ENCODE data around the gene SLFN14.

The SLFN14 gene

GRCh38 chr17:35554668-35555067, 6.0 kb downstream of the SLFN14 start:
- Histone ChIP-seq H3K27ac (no peak overlapping the region), H3K4me2 (ENCODE audit: low read length) (no peak overlapping the region), H3K36me3 (ENCODE audit: control insufficient read depth, insufficient read depth, low read length) (no peaks in the 10 kb centered on the region), H3K4me1 (no peaks in the 10 kb centered on the region), H3K79me2 (no peaks in the 10 kb centered on the region), H3K4me3 (ENCODE audit: low read depth, low read length) (no peak overlapping the region), H3K9ac (no peak overlapping the region), H3K9me3 (ENCODE audit: control insufficient read depth, low read length) (no peaks in the 10 kb centered on the region), H2AFZ (no peak overlapping the region), H3K27me3 (ENCODE audit: control insufficient read depth, insufficient read depth, low read length) (no peaks in the 10 kb centered on the region)
- TF ChIP-seq, protein P1, sequence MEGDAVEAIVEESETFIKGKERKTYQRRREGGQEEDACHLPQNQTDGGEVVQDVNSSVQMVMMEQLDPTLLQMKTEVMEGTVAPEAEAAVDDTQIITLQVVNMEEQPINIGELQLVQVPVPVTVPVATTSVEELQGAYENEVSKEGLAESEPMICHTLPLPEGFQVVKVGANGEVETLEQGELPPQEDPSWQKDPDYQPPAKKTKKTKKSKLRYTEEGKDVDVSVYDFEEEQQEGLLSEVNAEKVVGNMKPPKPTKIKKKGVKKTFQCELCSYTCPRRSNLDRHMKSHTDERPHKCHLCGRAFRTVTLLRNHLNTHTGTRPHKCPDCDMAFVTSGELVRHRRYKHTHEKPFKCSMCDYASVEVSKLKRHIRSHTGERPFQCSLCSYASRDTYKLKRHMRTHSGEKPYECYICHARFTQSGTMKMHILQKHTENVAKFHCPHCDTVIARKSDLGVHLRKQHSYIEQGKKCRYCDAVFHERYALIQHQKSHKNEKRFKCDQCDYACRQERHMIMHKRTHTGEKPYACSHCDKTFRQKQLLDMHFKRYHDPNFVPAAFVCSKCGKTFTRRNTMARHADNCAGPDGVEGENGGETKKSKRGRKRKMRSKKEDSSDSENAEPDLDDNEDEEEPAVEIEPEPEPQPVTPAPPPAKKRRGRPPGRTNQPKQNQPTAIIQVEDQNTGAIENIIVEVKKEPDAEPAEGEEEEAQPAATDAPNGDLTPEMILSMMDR (IDR thresholded peaks at IDR 0.05) = no peak

DNA sequence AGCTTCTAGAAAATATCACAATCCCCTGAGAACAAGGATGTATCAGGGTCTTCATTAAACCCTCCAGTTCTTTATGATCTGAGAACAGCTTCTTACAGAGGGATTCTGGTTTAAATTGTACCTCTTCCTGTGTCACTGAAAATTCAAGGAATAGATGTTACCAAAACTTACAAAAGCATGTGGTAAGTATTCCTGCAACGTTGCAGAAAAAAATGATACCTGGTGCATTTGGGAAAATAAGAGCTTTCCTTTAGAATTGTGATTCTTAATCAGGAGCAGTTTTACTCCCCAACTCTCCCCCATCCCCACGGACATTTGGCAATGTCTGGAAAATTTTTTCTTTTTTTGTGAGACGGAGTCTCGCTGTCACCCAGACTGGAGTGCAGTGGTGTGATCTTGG, 7.3 kb downstream of the SLFN14 start:
- Histone ChIP-seq H3K4me1 (no peaks in the 10 kb centered on the region), H3K4me3 (ENCODE audit: low read depth, low read length) (no peak overlapping the region), H3K27ac (no peak overlapping the region), H3K27me3 (ENCODE audit: control insufficient read depth, insufficient read depth, low read length) (no peaks in the 10 kb centered on the region), H3K4me2 (ENCODE audit: low read length) (no peak overlapping the region), H3K79me2 (no peaks in the 10 kb centered on the region), H2AFZ (no peak overlapping the region), H3K9ac (no peak overlapping the region), H3K36me3 (ENCODE audit: control insufficient read depth, insufficient read depth, low read length) (no peaks in the 10 kb centered on the region), H3K9me3 (ENCODE audit: control insufficient read depth, low read length) (no peaks in the 10 kb centered on the region)
- TF ChIP-seq, protein P1 (IDR thresholded peaks at IDR 0.05) = no peak

DNA sequence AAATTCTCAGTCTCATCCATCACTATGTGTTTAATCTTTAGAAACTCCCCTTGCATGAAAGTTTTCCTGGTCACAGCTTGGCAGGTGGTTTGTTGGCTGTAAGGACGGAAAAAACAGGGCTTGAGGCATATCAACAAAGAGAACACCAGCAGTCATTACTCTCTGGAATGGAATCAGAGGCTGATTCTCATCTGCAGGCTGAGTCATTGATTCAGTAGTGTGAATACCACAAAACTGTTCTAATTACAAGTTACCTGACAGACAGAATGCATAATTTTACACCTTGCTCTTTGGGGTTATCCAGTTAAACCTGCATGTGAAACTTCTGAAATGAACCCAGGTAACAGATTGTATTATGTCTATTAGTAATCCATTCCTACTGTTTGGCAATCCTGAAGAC, 11.6 kb downstream of the SLFN14 start:
- TF ChIP-seq, protein P1 (IDR thresholded peaks at IDR 0.05) = no peak
- H3K36me3 ChIP-seq (ENCODE audit: control insufficient read depth, insufficient read depth, low read length) = no peaks in the 10 kb centered on the region
- no peak overlapping the region for H3K9ac ChIP-seq
- no peak overlapping the region for H3K4me3 ChIP-seq (ENCODE audit: low read depth, low read length)
- H3K9me3 ChIP-seq (ENCODE audit: control insufficient read depth, low read length) = no peaks in the 10 kb centered on the region
- no peaks in the 10 kb centered on the region for H3K4me1 ChIP-seq
- no peaks in the 10 kb centered on the region for H3K27me3 ChIP-seq (ENCODE audit: control insufficient read depth, insufficient read depth, low read length)
- H3K4me2 ChIP-seq (ENCODE audit: low read length) = no peak overlapping the region
- no peaks in the 10 kb centered on the region for H3K79me2 ChIP-seq
- no peak overlapping the region for H2AFZ ChIP-seq
- no peak overlapping the region for H3K27ac ChIP-seq

DNA sequence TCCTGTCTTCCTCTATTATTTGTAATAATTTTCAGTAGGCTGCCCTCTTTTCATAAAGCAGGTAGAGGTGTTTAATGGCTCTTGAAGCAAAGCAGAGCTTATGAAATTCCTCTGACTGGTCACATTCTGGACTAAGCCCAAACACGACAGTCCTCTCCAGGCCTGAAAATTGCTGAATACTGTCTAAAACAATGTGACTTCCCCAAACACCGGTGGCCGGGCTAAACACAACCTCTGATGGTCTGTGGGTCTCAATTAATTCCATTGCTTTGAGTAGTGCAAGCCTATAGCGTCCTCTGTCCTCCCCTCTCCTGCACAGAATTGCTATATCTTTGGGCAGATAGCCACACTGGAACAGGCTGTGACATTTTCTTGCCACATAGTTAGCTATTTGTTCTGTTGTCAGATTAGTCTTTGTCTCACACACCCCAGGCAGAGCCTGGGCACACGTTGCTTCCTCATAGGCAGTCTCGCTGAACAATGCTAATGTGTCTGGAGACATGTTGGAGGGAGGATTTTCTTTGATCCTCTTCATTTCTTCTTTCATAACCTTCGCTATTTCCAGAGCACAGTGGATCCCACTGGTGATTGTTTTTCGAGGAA, 12.3 kb downstream of the SLFN14 start:
- H3K4me3 ChIP-seq (ENCODE audit: low read depth, low read length) = no peak overlapping the region
- no peaks in the 10 kb centered on the region for H3K36me3 ChIP-seq (ENCODE audit: control insufficient read depth, insufficient read depth, low read length)
- H3K27me3 ChIP-seq (ENCODE audit: control insufficient read depth, insufficient read depth, low read length) = no peaks in the 10 kb centered on the region
- H3K27ac ChIP-seq = no peak overlapping the region
- no peaks in the 10 kb centered on the region for H3K4me1 ChIP-seq
- TF ChIP-seq, protein P1 (IDR thresholded peaks at IDR 0.05) = no peak
- no peaks in the 10 kb centered on the region for H3K9me3 ChIP-seq (ENCODE audit: control insufficient read depth, low read length)
- no peak overlapping the region for H2AFZ ChIP-seq
- no peaks in the 10 kb centered on the region for H3K79me2 ChIP-seq
- no peak overlapping the region for H3K4me2 ChIP-seq (ENCODE audit: low read length)
- H3K9ac ChIP-seq = no peak overlapping the region

- TF ChIP-seq, protein P1 (IDR thresholded peaks at IDR 0.05) = no peak
- Histone ChIP-seq H3K9ac (no peak overlapping the region), H3K36me3 (ENCODE audit: control insufficient read depth, insufficient read depth, low read length) (no peaks in the 10 kb centered on the region), H3K4me3 (ENCODE audit: low read depth, low read length) (no peak overlapping the region), H3K27me3 (ENCODE audit: control insufficient read depth, insufficient read depth, low read length) (no peaks in the 10 kb centered on the region), H3K4me2 (ENCODE audit: low read length) (no peak overlapping the region), H3K9me3 (ENCODE audit: control insufficient read depth, low read length) (no peaks in the 10 kb centered on the region), H3K4me1 (no peaks in the 10 kb centered on the region), H3K27ac (no peak overlapping the region), H2AFZ (no peak overlapping the region), H3K79me2 (no peaks in the 10 kb centered on the region)
Observed at GRCh38 chr17:35546487-35546886, 14.1 kb downstream of the SLFN14 start.
